ENCODE data around the gene MEIOC. TPM values are rescaled to one million over a fixed set of nuclear protein-coding genes. Genes with fewer than 3 reads are reported as not detected.

The MEIOC gene
- total and polyA plus RNA-seq, 2 donors (not counting 3 experiments of a cell fraction or from before 2014, with no cell fraction given), result 0.08 to 0.46 TPM

GRCh38 chr17:44651228-44651627 is 5.0 kb upstream of the MEIOC start:
- Histone ChIP-seq H3K9me1 (replicated peaks; ENCODE audit: control insufficient read depth, extremely low read depth, insufficient read depth, low read length) (no peaks in the 10 kb centered on the region), H3K27ac (ENCODE audit: insufficient read depth, low read depth, low read length) (no peak overlapping the region), H2AFZ (ENCODE audit: low read depth, low read length) (no peak overlapping the region), H3K9me3 (replicated peaks; ENCODE audit: control insufficient read depth, insufficient read depth, low read length) (no peaks in the 10 kb centered on the region), H3K9ac (replicated peaks; ENCODE audit: extremely low read depth, insufficient read depth, low read length) (no peak overlapping the region), H3K36me3 (ENCODE audit: control insufficient read depth in 2 of 2, extremely low read depth in 1 of 2, insufficient read depth in 2 of 2, low read length in 2 of 2) (no peaks in the 10 kb centered on the region), H3K27me3 (ENCODE audit: control insufficient read depth in 2 of 2, insufficient read depth in 2 of 2, low read length in 2 of 2) (peaks cover 20 to 24% of the 10 kb centered on the region in 2 experiments), H3K4me1 (ENCODE audit: control insufficient read depth, extremely low read depth, insufficient read depth, low read length) (no peaks in the 10 kb centered on the region), H3K4me3 (replicated peaks in 1 of 3; ENCODE audit: insufficient read depth in 1 of 3, low read depth in 1 of 3, low read length in 3 of 3) (no peak overlapping the region), H3K79me2 (ENCODE audit: control insufficient read depth, insufficient read depth, low read length) (no peaks in the 10 kb centered on the region), H4K20me1 (replicated peaks; ENCODE audit: control insufficient read depth, extremely low read depth, insufficient read depth, low read length) (no peaks in the 10 kb centered on the region), H3K4me2 (ENCODE audit: insufficient read depth, low read length) (no peak overlapping the region)
- POLR2A ChIA-PET, result no interaction called here
- no TSS peak for BruUV-seq (replicated peaks)
- no peak for FAIRE-seq
- TF ChIP-seq POLR2A (IDR thresholded peaks at IDR 0.05; ENCODE audit: low read depth, low read length), result no peak
- TF ChIP-seq GATA2 (IDR thresholded peaks at IDR 0.05; ENCODE audit: insufficient read depth, insufficient read length, low read depth, low read length), result no peak
- TF ChIP-seq EZH2 (IDR thresholded peaks at IDR 0.05; ENCODE audit: borderline replicate concordance, low read depth, low read length, severe bottlenecking), result no peak
- TF ChIP-seq MYC (IDR thresholded peaks at IDR 0.05; ENCODE audit: low read depth, low read length), result no peak
- TF ChIP-seq POLR2AphosphoS5 (IDR thresholded peaks at IDR 0.05; ENCODE audit: insufficient read depth, low read depth, low read length), result no peak
- TF ChIP-seq JUN (IDR thresholded peaks at IDR 0.05; ENCODE audit: borderline replicate concordance, insufficient read depth, insufficient read length, low read depth), result no peak
- TF ChIP-seq CTCF (IDR thresholded peaks at IDR 0.05; ENCODE audit: extremely low read depth in 1 of 2, insufficient read depth in 1 of 2, low read depth in 1 of 2, low read length in 2 of 2), result no peak
- no peak for TF ChIP-seq FOS (IDR thresholded peaks at IDR 0.05; ENCODE audit: borderline replicate concordance, insufficient read depth, low read length)
- TF ChIP-seq MAX (IDR thresholded peaks at IDR 0.05; ENCODE audit: insufficient read depth, insufficient read length), result no peak
- intact Hi-C loops (cut with micrococcal nuclease) (no loop called here), dilution Hi-C loops (cut with MboI; ENCODE audit: extremely low pct_ligation_motif_present, low sequenced_read_pairs) (no loop called here)
- CTCF ChIA-PET, result no interaction called here
- DNase-seq (ENCODE audit: low read depth, low spot score), result no peak
